ENCODE data around the gene NKAIN2.

NKAIN2 gene

DNA sequence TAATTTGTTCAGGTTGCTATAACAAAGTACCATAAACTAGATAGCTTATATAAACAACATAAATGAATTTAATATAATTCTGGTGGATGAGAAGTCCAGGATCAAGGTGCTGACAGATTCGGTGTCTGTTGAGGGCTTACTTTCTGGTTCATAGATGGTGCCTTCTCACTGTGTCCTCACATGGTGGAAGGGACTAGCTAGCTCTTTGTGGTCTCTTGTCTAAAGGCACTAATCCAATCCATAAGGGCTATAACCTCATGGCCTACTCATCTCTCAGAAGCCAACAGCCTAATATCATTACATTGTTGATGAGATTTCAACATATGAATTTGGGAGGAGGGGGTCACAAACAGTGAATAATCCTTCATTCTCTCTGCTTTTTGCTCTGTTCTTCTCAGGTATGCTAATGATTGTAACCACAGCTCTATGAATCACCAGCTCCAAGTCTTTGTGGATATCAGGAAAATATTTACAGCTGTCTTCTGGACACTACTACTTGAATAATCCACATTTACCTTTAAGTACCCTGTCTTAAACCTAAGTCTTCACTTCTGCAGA is 122.3 kb downstream of the NKAIN2 start:
- no peak overlapping the region for H3K9ac ChIP-seq (ENCODE audit: low read length)
- H3K36me3 ChIP-seq (ENCODE audit: control insufficient read depth, low read depth, low read length): no peaks in the 10 kb centered on the region
- H3K27me3 ChIP-seq (ENCODE audit: control insufficient read depth, insufficient read depth, low read length): peaks cover 2% of the 10 kb centered on the region
- H3K9me3 ChIP-seq (ENCODE audit: control insufficient read depth, low read depth, low read length): no peaks in the 10 kb centered on the region
- H3K4me3 ChIP-seq (ENCODE audit: low read length): no peak overlapping the region
- no peak overlapping the region for H3K27ac ChIP-seq (ENCODE audit: low read length)
- H3K4me1 ChIP-seq (ENCODE audit: control insufficient read depth, low read depth, low read length): no peaks in the 10 kb centered on the region

DNA sequence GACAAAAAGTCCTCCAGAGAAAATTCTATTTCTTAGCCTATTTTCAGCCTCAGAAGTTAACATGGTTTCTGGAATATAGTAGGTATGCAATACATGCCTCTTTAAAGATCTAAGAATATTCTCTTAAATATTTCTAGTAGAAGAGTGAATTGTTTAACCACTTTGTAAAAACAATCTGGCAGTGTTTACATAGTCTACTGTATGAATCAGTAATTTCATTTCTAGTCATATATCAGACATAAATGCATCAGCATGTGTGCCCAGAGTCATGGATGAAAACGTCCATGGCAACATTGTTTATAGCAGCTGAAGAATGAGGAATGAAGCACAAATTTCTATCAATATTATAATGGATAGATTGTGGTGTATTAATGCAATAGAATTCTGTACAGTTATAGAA is 124.9 kb downstream of the NKAIN2 start:
- Histone ChIP-seq H3K9me3 (ENCODE audit: control insufficient read depth, low read depth, low read length) (no peaks in the 10 kb centered on the region), H3K4me1 (ENCODE audit: control insufficient read depth, low read depth, low read length) (no peaks in the 10 kb centered on the region), H3K4me3 (ENCODE audit: low read length) (no peak overlapping the region), H3K27ac (ENCODE audit: low read length) (no peak overlapping the region), H3K27me3 (ENCODE audit: control insufficient read depth, insufficient read depth, low read length) (no peaks in the 10 kb centered on the region), H3K9ac (ENCODE audit: low read length) (no peak overlapping the region), H3K36me3 (ENCODE audit: control insufficient read depth, low read depth, low read length) (no peaks in the 10 kb centered on the region)

DNA sequence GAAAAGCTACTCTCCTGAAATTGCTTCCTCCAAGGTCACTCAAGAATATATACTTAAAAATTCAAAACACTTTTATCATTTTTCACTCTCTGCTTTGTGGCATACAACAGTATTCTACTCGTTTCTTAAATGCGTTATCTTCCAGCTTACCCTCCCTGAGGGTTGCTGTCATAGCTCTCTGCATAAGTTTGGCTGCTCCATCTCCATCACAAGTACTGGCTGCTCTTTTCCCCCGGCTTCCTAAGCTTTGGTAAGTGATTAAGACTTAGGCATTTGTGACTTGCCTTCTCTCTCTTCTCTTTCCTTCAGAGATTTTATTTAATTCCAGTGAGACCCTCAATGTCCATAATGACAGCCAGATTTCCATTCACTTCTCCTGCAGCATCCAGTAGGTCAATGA is 128.3 kb downstream of the NKAIN2 start:
- Histone ChIP-seq H3K27me3 (ENCODE audit: control insufficient read depth, insufficient read depth, low read length) (no peaks in the 10 kb centered on the region), H3K9ac (ENCODE audit: low read length) (no peak overlapping the region), H3K9me3 (ENCODE audit: control insufficient read depth, low read depth, low read length) (no peaks in the 10 kb centered on the region), H3K4me1 (ENCODE audit: control insufficient read depth, low read depth, low read length) (no peaks in the 10 kb centered on the region), H3K27ac (ENCODE audit: low read length) (no peak overlapping the region), H3K36me3 (ENCODE audit: control insufficient read depth, low read depth, low read length) (no peaks in the 10 kb centered on the region), H3K4me3 (ENCODE audit: low read length) (no peak overlapping the region)

DNA sequence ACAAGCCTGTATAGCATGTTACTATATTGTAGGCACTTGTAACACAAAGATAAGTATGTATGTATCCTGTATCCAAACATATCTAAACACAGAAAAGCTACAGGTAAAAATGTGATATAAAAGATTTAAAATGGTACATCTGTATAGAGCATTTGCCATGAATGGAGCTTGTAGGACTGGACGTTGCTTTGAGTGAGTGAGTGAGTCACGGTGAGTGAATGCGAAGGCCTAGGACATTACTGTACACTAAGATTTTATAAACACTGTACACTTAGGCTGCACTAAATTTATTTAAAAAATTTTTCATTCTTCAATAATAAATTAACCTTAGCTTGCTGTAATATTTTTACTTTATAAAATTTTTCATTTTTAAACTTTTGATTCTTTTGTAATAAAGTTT is 136.9 kb downstream of the NKAIN2 start:
- Histone ChIP-seq H3K36me3 (ENCODE audit: control insufficient read depth, low read depth, low read length) (no peaks in the 10 kb centered on the region), H3K9me3 (ENCODE audit: control insufficient read depth, low read depth, low read length) (no peaks in the 10 kb centered on the region), H3K4me1 (ENCODE audit: control insufficient read depth, low read depth, low read length) (no peaks in the 10 kb centered on the region)

DNA sequence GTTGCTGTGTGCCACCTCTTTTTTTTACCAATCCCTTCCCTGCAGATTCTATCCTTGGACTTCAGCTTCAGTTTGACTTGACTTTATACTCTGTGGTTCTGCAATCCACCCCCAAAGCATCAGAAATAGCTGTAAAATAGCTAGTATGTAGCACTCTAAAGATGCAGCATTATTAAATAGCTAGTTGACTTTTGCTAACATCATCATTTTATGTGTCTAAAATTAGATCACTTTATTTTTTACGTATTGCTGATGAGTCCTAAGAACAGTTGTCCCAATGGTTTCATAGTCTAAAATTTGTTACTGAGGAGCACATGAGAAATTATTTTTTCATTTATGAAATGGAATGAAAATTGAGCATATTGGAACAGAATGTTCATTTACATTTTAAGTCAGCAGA is 138.2 kb downstream of the NKAIN2 start:
- H3K27ac ChIP-seq (ENCODE audit: low read length): no peak overlapping the region
- no peaks in the 10 kb centered on the region for H3K27me3 ChIP-seq (ENCODE audit: control insufficient read depth, insufficient read depth, low read length)
- no peaks in the 10 kb centered on the region for H3K9me3 ChIP-seq (ENCODE audit: control insufficient read depth, low read depth, low read length)
- H3K4me3 ChIP-seq (ENCODE audit: low read length): no peak overlapping the region
- H3K9ac ChIP-seq (ENCODE audit: low read length): no peak overlapping the region
- H3K36me3 ChIP-seq (ENCODE audit: control insufficient read depth, low read depth, low read length): no peaks in the 10 kb centered on the region
- peaks cover 3% of the 10 kb centered on the region for H3K4me1 ChIP-seq (ENCODE audit: control insufficient read depth, low read depth, low read length)

More for the DNA sequence above, 136.9 kb downstream of the NKAIN2 start:
- H3K27ac ChIP-seq (ENCODE audit: low read length): no peak overlapping the region
- H3K27me3 ChIP-seq (ENCODE audit: control insufficient read depth, insufficient read depth, low read length): no peaks in the 10 kb centered on the region
- no peak overlapping the region for H3K9ac ChIP-seq (ENCODE audit: low read length)
- no peak overlapping the region for H3K4me3 ChIP-seq (ENCODE audit: low read length)

DNA sequence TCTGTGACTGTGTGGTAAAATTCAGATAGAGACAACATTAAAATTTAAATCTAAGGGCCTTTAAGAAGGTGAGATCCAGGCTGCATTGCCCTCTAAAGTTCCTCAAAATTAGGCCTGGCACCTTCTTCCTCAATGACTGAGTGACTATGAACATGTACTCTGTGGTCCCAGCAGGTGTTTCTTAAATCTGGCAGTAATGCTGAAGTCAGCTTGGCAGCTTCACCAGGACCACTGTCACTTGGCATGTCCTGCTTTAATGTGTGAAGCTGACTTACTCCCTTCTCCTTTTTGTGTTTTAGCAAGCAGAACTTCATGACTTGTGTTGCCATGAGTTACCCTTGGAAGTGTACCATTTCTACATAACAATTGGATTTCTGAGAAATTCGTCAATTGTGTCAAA is 141.7 kb downstream of the NKAIN2 start:
- Histone ChIP-seq H3K9ac (ENCODE audit: low read length) (no peak overlapping the region), H3K27ac (ENCODE audit: low read length) (no peak overlapping the region), H3K4me3 (ENCODE audit: low read length) (no peak overlapping the region), H3K4me1 (ENCODE audit: control insufficient read depth, low read depth, low read length) (peaks cover 3% of the 10 kb centered on the region), H3K9me3 (ENCODE audit: control insufficient read depth, low read depth, low read length) (no peaks in the 10 kb centered on the region), H3K36me3 (ENCODE audit: control insufficient read depth, low read depth, low read length) (no peaks in the 10 kb centered on the region), H3K27me3 (ENCODE audit: control insufficient read depth, insufficient read depth, low read length) (no peaks in the 10 kb centered on the region)

DNA sequence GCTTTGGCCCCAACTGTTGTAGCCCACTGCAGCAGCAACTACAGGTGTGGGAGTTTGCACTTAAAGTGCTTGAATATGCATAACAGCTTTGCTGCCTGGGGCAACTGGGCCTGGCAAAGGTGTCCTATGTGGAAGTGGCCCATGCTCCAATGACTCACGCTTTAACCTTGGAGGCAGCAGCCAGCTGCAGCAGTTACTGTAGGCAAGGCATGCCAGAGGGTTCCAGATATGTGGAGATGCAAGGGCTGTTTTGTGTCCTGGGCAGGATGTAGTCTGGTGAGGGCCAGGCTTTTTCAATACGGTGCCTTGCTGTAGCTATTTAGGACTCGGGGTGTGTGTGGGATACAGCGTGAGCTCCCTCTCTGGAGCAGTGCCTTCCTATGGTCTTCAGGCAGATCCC is 150.3 kb downstream of the NKAIN2 start:
- Histone ChIP-seq H3K4me1 (ENCODE audit: control insufficient read depth, low read depth, low read length) (no peaks in the 10 kb centered on the region), H3K27ac (ENCODE audit: low read length) (no peak overlapping the region), H3K9me3 (ENCODE audit: control insufficient read depth, low read depth, low read length) (no peaks in the 10 kb centered on the region), H3K4me3 (ENCODE audit: low read length) (no peak overlapping the region), H3K36me3 (ENCODE audit: control insufficient read depth, low read depth, low read length) (no peaks in the 10 kb centered on the region), H3K27me3 (ENCODE audit: control insufficient read depth, insufficient read depth, low read length) (no peaks in the 10 kb centered on the region), H3K9ac (ENCODE audit: low read length) (no peak overlapping the region)

DNA sequence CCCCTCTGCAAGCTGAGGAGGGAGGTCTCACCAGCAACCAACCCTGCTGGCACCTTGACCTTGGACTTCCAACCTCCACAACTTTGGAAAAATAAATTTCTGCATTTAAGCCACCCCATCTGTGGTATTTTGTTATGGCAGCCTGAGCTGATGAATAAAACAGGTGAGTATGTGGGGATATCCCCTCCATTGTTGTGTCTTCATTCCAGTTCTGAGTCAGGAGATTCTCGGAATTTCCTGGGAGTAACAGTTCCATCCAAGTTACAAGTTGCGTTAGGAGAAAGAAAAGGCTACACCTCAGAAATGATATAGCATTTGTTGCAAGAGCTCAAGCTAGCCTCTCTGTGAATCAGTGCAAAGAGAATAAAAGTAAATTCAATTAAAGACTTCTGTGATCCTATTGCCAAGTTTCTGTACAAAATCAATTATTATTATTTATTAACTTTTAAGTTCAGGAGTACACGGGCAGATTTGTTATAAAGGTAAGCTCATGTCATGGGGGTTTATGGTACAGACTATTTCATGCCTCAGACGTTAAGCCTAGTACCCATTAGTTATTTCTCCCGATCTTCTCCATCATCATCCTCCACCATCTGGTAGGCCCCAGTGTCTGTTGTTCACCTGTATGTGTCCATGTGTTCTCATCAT is 153.0 kb downstream of the NKAIN2 start:
- Histone ChIP-seq H3K27ac (ENCODE audit: low read length) (no peak overlapping the region), H3K36me3 (ENCODE audit: control insufficient read depth, low read depth, low read length) (no peaks in the 10 kb centered on the region), H3K4me1 (ENCODE audit: control insufficient read depth, low read depth, low read length) (no peaks in the 10 kb centered on the region), H3K9me3 (ENCODE audit: control insufficient read depth, low read depth, low read length) (no peaks in the 10 kb centered on the region), H3K9ac (ENCODE audit: low read length) (no peak overlapping the region), H3K4me3 (ENCODE audit: low read length) (no peak overlapping the region), H3K27me3 (ENCODE audit: control insufficient read depth, insufficient read depth, low read length) (no peaks in the 10 kb centered on the region)

DNA sequence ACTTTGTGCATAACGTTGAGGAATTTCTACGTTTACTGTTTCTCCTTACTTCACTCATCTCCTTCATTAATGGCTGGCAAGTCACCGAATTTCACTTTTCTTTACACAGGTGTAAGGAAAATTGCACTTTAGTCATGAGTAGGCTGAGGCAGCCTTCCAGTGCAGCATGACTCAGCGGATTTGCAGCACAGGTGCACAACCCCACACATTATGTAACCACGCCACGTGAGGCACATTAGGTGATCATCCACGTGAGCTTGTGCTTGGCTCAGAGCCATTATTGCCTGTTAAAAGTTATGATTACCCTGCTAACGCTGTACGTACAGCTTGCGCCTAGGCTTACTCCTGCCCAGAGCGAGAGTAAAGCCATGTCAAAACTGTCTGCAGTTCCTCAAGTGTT is 158.8 kb downstream of the NKAIN2 start:
- Histone ChIP-seq H3K9ac (ENCODE audit: low read length) (no peak overlapping the region), H3K4me3 (ENCODE audit: low read length) (no peak overlapping the region), H3K27me3 (ENCODE audit: control insufficient read depth, insufficient read depth, low read length) (no peaks in the 10 kb centered on the region), H3K9me3 (ENCODE audit: control insufficient read depth, low read depth, low read length) (no peaks in the 10 kb centered on the region), H3K4me1 (ENCODE audit: control insufficient read depth, low read depth, low read length) (no peaks in the 10 kb centered on the region), H3K36me3 (ENCODE audit: control insufficient read depth, low read depth, low read length) (no peaks in the 10 kb centered on the region), H3K27ac (ENCODE audit: low read length) (no peak overlapping the region)

DNA sequence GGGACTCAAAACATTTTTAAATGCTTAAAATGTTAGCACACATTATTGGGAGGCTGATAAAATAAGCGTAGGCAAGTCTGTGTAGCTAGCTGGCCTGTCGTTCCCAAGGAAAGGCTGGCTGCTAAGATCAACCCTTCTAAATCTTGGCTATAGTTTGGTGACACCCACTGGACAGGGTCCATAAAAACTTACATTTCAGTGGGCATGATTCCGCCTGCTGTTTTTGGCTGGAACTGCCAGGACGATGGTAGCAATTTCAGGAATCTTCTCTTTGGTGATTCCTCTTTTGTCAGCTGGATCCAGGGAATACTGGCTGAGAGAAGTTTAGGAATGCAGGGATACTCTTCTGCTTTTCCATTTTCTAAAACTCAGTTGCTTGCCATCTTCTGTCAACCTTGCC is 162.2 kb downstream of the NKAIN2 start:
- H3K36me3 ChIP-seq (ENCODE audit: control insufficient read depth, low read depth, low read length): no peaks in the 10 kb centered on the region
- no peak overlapping the region for H3K27ac ChIP-seq (ENCODE audit: low read length)
- no peaks in the 10 kb centered on the region for H3K27me3 ChIP-seq (ENCODE audit: control insufficient read depth, insufficient read depth, low read length)
- no peak overlapping the region for H3K4me3 ChIP-seq (ENCODE audit: low read length)
- H3K4me1 ChIP-seq (ENCODE audit: control insufficient read depth, low read depth, low read length): no peaks in the 10 kb centered on the region
- no peak overlapping the region for H3K9ac ChIP-seq (ENCODE audit: low read length)
- H3K9me3 ChIP-seq (ENCODE audit: control insufficient read depth, low read depth, low read length): no peaks in the 10 kb centered on the region

DNA sequence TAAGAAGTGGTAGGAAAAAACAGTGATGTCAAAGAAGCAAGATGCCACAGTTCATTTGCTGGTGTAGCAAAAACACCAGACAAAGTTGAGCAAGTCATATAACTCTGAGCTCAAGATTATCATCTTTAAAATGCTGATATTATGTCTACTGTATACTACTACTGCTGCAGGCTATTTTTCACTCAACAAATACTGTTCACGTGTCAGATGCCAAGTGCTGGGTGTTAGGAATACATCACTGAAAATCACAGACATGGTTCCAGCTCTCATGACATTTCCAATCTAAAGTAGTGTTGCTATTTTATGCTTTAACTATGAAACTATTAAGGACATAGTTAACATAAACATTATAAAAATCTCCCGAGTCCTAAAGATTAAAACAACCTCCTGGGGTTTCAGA is 163.0 kb downstream of the NKAIN2 start:
- Histone ChIP-seq H3K27ac (ENCODE audit: low read length) (no peak overlapping the region), H3K4me1 (ENCODE audit: control insufficient read depth, low read depth, low read length) (no peaks in the 10 kb centered on the region), H3K27me3 (ENCODE audit: control insufficient read depth, insufficient read depth, low read length) (no peaks in the 10 kb centered on the region), H3K36me3 (ENCODE audit: control insufficient read depth, low read depth, low read length) (no peaks in the 10 kb centered on the region), H3K4me3 (ENCODE audit: low read length) (no peak overlapping the region), H3K9me3 (ENCODE audit: control insufficient read depth, low read depth, low read length) (no peaks in the 10 kb centered on the region), H3K9ac (ENCODE audit: low read length) (no peak overlapping the region)

DNA sequence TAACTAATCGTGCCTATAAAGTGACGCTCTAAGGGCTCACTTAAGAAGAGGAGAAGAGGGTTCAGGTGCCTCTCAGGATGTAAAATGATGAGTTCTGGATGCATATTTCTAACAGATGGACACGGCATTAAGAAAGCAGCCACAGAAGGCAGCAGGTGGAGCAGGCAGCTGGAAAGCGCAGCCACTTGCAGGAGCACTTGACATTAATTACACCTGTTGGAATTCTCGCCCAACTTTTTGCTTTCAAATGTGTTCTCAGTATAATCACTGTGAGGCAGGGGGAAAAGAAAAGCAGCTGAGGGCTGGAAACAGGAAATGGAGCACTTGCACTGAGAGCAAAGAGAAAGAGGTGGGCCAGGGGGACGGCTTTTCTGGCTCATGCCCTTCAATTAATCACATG is 164.2 kb downstream of the NKAIN2 start:
- Histone ChIP-seq H3K9me3 (ENCODE audit: control insufficient read depth, low read depth, low read length) (no peaks in the 10 kb centered on the region), H3K27ac (ENCODE audit: low read length) (no peak overlapping the region), H3K9ac (ENCODE audit: low read length) (no peak overlapping the region), H3K4me1 (ENCODE audit: control insufficient read depth, low read depth, low read length) (no peaks in the 10 kb centered on the region), H3K27me3 (ENCODE audit: control insufficient read depth, insufficient read depth, low read length) (no peaks in the 10 kb centered on the region), H3K36me3 (ENCODE audit: control insufficient read depth, low read depth, low read length) (no peaks in the 10 kb centered on the region), H3K4me3 (ENCODE audit: low read length) (no peak overlapping the region)
